Body of pancreas (tissue), 4 donors: Measurements from ENCODE around the gene LCN15.

Experiments
- CTCF ChIP-seq, 7 experiments: fragments of 450-650 bp in 4 of 7; fragments of 200-600 bp in 3 of 7; sonication (generic) in 3 of 7; IDR thresholded peaks; one replicate each; pipeline ENCODE4 v1.5.1; 2016 to 2019; ENCODE audit warnings: antibody characterized with exemption in 7 of 7
- POLR2A ChIP-seq, 3 donors: fragments of 450-650 bp; IDR thresholded peaks; one replicate each; pipeline ENCODE4 v1.6.1; 2016; ENCODE audit warnings: antibody characterized with exemption in 3 of 3, mild to moderate bottlenecking in 2 of 3

- TF ChIP-seq CTCF (IDR thresholded peaks at IDR 0.05) (no peak), POLR2A (IDR thresholded peaks at IDR 0.05) (no peak)
Measured at GRCh38 chr9:136719195-136719880, 45.0 kb downstream of the LCN15 start.
